ENCODE measurements around the gene CNTN4. TPM values are rescaled to one million over a fixed set of nuclear protein-coding genes. Genes with fewer than 3 reads are reported as not detected.

CNTN4 gene
- total RNA-seq, 4 donors from 2014 or later = 33.6 to 112 (median 53.1) TPM

DNA sequence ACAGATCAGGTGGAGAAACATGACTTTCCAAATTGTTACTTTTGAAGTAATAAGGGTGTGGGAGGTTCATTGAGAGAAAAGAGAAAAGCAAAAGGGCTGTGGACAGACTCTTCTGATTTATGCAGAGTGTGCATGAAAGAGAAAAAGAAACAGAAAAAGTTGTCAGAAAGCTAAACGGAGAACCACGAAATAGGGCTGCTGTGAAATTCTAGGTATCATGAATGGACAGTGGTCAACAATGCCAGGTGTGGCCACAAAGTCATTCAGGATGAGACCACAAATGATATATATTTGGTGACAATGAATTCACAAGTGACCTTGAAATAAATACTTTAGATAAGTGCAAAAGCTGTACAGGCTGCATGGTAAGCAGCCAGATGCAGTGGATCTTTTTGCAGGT, 841.4 kb downstream of the CNTN4 start:
- 89 to 91% methylated on average over 2 of the region's 2 CpGs for WGBS, 2 donors
- TF ChIP-seq CTCF (IDR thresholded peaks at IDR 0.05) (no peak), POLR2A (IDR thresholded peaks at IDR 0.05) (no peak)
- Histone ChIP-seq H3K36me3 (no peaks in the 10 kb centered on the region), H3K27ac (no peak overlapping the region), H3K4me1 (no peaks in the 10 kb centered on the region), H3K4me3 (replicated peaks in 1 of 3) (no peak overlapping the region), H3K27me3 (no peaks in the 10 kb centered on the region), H3K9me3 (no peaks in the 10 kb centered on the region)
- intact Hi-C loops (cut with DNase I) = no loop called here
- DNase-seq = no peak

- Histone ChIP-seq H3K27ac (no peak overlapping the region), H3K4me3 (replicated peaks in 1 of 3) (no peak overlapping the region), H3K4me1 (no peaks in the 10 kb centered on the region), H3K36me3 (no peaks in the 10 kb centered on the region), H3K27me3 (no peaks in the 10 kb centered on the region), H3K9me3 (no peaks in the 10 kb centered on the region)
- no peak for TF ChIP-seq CTCF (IDR thresholded peaks at IDR 0.05)
- WGBS, 2 donors = 91 to 92% methylated on average over 1 of the region's 1 CpG
- intact Hi-C loops (cut with DNase I) = no loop called here
- DNase-seq = no peak
These were observed 846.0 kb downstream of the CNTN4 start for GRCh38 chr3:2944628-2945027.

- WGBS, 2 donors = 65 to 72% methylated on average over 3 of the region's 3 CpGs
- no peak overlapping the region for H3K27ac ChIP-seq
- no peaks in the 10 kb centered on the region for H3K27me3 ChIP-seq
- H3K4me3 ChIP-seq (replicated peaks in 1 of 3) = no peak overlapping the region
- TF ChIP-seq POLR2A (IDR thresholded peaks at IDR 0.05) (no peak), CTCF (IDR thresholded peaks at IDR 0.05) (no peak)
- no peaks in the 10 kb centered on the region for H3K9me3 ChIP-seq
- DNase-seq = no peak
- no peaks in the 10 kb centered on the region for H3K36me3 ChIP-seq
- H3K4me1 ChIP-seq = no peaks in the 10 kb centered on the region
- intact Hi-C loops (cut with DNase I) = no loop called here
These were observed 846.5 kb downstream of the CNTN4 start for GRCh38 chr3:2945121-2945520.

- intact Hi-C loops (cut with DNase I) = no loop called here
- no peak for DNase-seq
- Histone ChIP-seq H3K27ac (no peak overlapping the region), H3K9me3 (no peaks in the 10 kb centered on the region), H3K36me3 (no peaks in the 10 kb centered on the region), H3K27me3 (no peaks in the 10 kb centered on the region), H3K4me1 (no peaks in the 10 kb centered on the region), H3K4me3 (replicated peaks in 1 of 3) (no peak overlapping the region)
- WGBS, 2 donors = 84 to 87% methylated on average over 2 of the region's 2 CpGs
- TF ChIP-seq CTCF (IDR thresholded peaks at IDR 0.05) (no peak), POLR2A (IDR thresholded peaks at IDR 0.05) (no peak)
These were observed 848.9 kb downstream of the CNTN4 start for GRCh38 chr3:2947536-2947935.

GRCh38 chr3:2948882-2949281, 850.2 kb downstream of the CNTN4 start:
- intact Hi-C loops (cut with DNase I) = no loop called here
- Histone ChIP-seq H3K27ac (no peak overlapping the region), H3K4me1 (no peaks in the 10 kb centered on the region), H3K36me3 (no peaks in the 10 kb centered on the region), H3K9me3 (no peaks in the 10 kb centered on the region), H3K4me3 (replicated peaks in 1 of 3) (no peak overlapping the region), H3K27me3 (no peaks in the 10 kb centered on the region)
- 88 to 89% methylated on average over 1 of the region's 1 CpG for WGBS, 2 donors
- TF ChIP-seq POLR2A (IDR thresholded peaks at IDR 0.05) = no peak
- TF ChIP-seq CTCF (IDR thresholded peaks at IDR 0.05) = no peak
- DNase-seq = no peak
